C4-2B (cell line): ENCODE results near the gene PIGL.

Source experiments
- ZFX ChIP-seq: fragments of 450-650 bp; IDR thresholded peaks from 2 replicates; pipeline ENCODE4 v1.6.1; 2017
- TF ChIP-seq, protein P1 (sequence below): fragments of 450-650 bp; conservative IDR thresholded peaks from 2 replicates; pipeline ENCODE4 v1.5.1; 2017; ENCODE audit warnings: mild to moderate bottlenecking

DNA sequence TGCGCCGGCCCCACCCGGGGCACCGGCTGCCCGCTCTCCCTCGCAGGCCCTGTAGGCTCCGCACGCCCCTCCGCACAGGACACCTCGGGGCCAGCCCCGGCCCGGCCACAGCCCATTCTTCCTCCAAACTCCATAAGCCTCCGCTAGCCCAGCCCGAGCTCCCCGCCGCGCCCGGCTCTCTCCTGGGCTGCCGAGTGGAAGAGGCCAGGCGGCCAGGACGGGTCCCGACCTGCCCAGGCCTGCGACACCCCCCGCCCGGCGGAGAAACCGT lies 2.1 kb upstream of the PIGL start:
- TF ChIP-seq, protein P1, sequence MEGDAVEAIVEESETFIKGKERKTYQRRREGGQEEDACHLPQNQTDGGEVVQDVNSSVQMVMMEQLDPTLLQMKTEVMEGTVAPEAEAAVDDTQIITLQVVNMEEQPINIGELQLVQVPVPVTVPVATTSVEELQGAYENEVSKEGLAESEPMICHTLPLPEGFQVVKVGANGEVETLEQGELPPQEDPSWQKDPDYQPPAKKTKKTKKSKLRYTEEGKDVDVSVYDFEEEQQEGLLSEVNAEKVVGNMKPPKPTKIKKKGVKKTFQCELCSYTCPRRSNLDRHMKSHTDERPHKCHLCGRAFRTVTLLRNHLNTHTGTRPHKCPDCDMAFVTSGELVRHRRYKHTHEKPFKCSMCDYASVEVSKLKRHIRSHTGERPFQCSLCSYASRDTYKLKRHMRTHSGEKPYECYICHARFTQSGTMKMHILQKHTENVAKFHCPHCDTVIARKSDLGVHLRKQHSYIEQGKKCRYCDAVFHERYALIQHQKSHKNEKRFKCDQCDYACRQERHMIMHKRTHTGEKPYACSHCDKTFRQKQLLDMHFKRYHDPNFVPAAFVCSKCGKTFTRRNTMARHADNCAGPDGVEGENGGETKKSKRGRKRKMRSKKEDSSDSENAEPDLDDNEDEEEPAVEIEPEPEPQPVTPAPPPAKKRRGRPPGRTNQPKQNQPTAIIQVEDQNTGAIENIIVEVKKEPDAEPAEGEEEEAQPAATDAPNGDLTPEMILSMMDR = no peak
- no peak for TF ChIP-seq ZFX
